ENCODE results near the gene WBP11. TPM values are rescaled to one million over a fixed set of nuclear protein-coding genes. Genes with fewer than 3 reads are reported as not detected.

The WBP11 gene
- total RNA-seq, 1 experiment from 2014 or later = 150 TPM

DNA sequence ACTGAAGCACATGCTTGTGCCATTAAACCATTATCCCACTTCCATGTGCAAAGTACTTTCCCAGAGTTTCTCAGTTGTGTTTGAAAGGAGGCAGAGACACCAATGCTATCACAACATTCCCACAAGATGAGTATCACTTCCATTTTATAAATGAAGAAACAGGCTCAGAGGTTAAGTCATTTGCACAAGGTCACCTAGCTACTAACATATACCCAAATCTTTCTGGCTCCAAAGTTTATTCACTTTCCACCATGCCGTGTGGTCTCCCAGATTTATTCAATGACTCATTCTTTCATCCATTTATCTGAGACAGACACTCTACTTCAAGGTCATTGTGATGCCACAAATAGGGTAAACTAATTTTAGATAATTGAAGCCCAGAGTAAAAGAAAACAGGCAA, 30.7 kb upstream of the WBP11 start:
- Histone ChIP-seq H3K27ac (ENCODE audit: low read depth, low read length, poor library complexity, severe bottlenecking) (no peak overlapping the region), H3K4me1 (ENCODE audit: insufficient read depth, low read length, poor library complexity, severe bottlenecking) (no peaks in the 10 kb centered on the region), H3K27me3 (replicated peaks; ENCODE audit: insufficient read depth, low read depth, low read length, poor library complexity) (no peaks in the 10 kb centered on the region), H3K36me3 (ENCODE audit: insufficient read depth, low read length, poor library complexity, severe bottlenecking) (no peaks in the 10 kb centered on the region), H3K9me3 (ENCODE audit: low read depth, low read length, poor library complexity, severe bottlenecking) (no peaks in the 10 kb centered on the region), H3K4me3 (ENCODE audit: low read depth, low read length, poor library complexity, severe bottlenecking) (no peak overlapping the region)
- no peak for DNase-seq (ENCODE audit: low spot score)
- CTCF ChIA-PET = no interaction called here
- TF ChIP-seq, protein P1, sequence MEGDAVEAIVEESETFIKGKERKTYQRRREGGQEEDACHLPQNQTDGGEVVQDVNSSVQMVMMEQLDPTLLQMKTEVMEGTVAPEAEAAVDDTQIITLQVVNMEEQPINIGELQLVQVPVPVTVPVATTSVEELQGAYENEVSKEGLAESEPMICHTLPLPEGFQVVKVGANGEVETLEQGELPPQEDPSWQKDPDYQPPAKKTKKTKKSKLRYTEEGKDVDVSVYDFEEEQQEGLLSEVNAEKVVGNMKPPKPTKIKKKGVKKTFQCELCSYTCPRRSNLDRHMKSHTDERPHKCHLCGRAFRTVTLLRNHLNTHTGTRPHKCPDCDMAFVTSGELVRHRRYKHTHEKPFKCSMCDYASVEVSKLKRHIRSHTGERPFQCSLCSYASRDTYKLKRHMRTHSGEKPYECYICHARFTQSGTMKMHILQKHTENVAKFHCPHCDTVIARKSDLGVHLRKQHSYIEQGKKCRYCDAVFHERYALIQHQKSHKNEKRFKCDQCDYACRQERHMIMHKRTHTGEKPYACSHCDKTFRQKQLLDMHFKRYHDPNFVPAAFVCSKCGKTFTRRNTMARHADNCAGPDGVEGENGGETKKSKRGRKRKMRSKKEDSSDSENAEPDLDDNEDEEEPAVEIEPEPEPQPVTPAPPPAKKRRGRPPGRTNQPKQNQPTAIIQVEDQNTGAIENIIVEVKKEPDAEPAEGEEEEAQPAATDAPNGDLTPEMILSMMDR (conservative IDR thresholded peaks at IDR 0.05; ENCODE audit: low read depth, low read length) = no peak
- no peak for TF ChIP-seq EZH2 (IDR thresholded peaks at IDR 0.05; ENCODE audit: borderline replicate concordance, low read depth, low read length, poor library complexity, severe bottlenecking)
- POLR2A ChIA-PET (ENCODE audit: low non-redundant PET) = interaction anchor here (0.6 kb wide), 1 partner anchor 89 kb away, joined by 3 read pairs; no protein-coding TSS in a partner anchor
- no TSS peak for BruUV-seq (replicated peaks)
- intact Hi-C loops (cut with micrococcal nuclease; ENCODE audit: unreplicated experiment) = no loop called here

DNA sequence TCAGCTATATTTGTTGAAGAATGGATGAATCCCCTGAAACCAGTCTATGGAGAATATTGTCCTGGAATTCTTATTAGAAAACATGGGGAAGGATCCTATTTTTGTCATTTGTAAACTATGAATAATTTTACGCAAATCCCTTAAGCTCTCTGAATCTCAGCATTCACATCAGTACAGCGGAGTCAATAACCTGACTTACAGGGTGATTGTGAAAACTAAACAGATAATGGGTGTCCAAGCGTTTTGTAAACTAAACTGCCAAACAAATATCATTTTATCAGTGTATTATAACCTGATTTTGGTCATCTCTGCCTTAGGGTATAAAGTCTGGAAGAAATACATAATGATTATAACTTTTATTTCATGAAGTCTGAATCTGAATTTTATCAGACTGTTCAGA, 30.1 kb upstream of the WBP11 start:
- Histone ChIP-seq H3K4me1 (ENCODE audit: insufficient read depth, low read length, poor library complexity, severe bottlenecking) (no peaks in the 10 kb centered on the region), H3K36me3 (ENCODE audit: insufficient read depth, low read length, poor library complexity, severe bottlenecking) (no peaks in the 10 kb centered on the region), H3K9me3 (ENCODE audit: low read depth, low read length, poor library complexity, severe bottlenecking) (no peaks in the 10 kb centered on the region), H3K4me3 (ENCODE audit: low read depth, low read length, poor library complexity, severe bottlenecking) (no peak overlapping the region), H3K27ac (ENCODE audit: low read depth, low read length, poor library complexity, severe bottlenecking) (no peak overlapping the region), H3K27me3 (replicated peaks; ENCODE audit: insufficient read depth, low read depth, low read length, poor library complexity) (no peaks in the 10 kb centered on the region)
- TF ChIP-seq EZH2 (IDR thresholded peaks at IDR 0.05; ENCODE audit: borderline replicate concordance, low read depth, low read length, poor library complexity, severe bottlenecking) = no peak
- BruUV-seq (replicated peaks) = no TSS peak
- ChIA-PET CTCF (interaction anchor here (0.7 kb wide), 1 partner anchor 408 kb away, joined by 3 read pairs; no protein-coding TSS in a partner anchor), POLR2A (ENCODE audit: low non-redundant PET) (interaction anchor here (0.6 kb wide), 1 partner anchor 88 kb away, joined by 3 read pairs; no protein-coding TSS in a partner anchor)
- intact Hi-C loops (cut with micrococcal nuclease; ENCODE audit: unreplicated experiment) = no loop called here
- DNase-seq (ENCODE audit: low spot score) = no peak

- peak; percentile 19 for DNase-seq (ENCODE audit: low spot score)
- no peaks in the 10 kb centered on the region for H3K9me3 ChIP-seq (ENCODE audit: low read depth, low read length, poor library complexity, severe bottlenecking)
- no TSS peak for BruUV-seq (replicated peaks)
- H3K27me3 ChIP-seq (replicated peaks; ENCODE audit: insufficient read depth, low read depth, low read length, poor library complexity) = no peaks in the 10 kb centered on the region
- no peak for TF ChIP-seq EZH2 (IDR thresholded peaks at IDR 0.05; ENCODE audit: borderline replicate concordance, low read depth, low read length, poor library complexity, severe bottlenecking)
- TF ChIP-seq, protein P1 (conservative IDR thresholded peaks at IDR 0.05; ENCODE audit: low read depth, low read length) = no peak
- ChIA-PET CTCF (no interaction called here), POLR2A (ENCODE audit: low non-redundant PET) (no interaction called here)
- no peak overlapping the region for H3K27ac ChIP-seq (ENCODE audit: low read depth, low read length, poor library complexity, severe bottlenecking)
- no peaks in the 10 kb centered on the region for H3K4me1 ChIP-seq (ENCODE audit: insufficient read depth, low read length, poor library complexity, severe bottlenecking)
- intact Hi-C loops (cut with micrococcal nuclease; ENCODE audit: unreplicated experiment) = no loop called here
- no peaks in the 10 kb centered on the region for H3K36me3 ChIP-seq (ENCODE audit: insufficient read depth, low read length, poor library complexity, severe bottlenecking)
- no peak overlapping the region for H3K4me3 ChIP-seq (ENCODE audit: low read depth, low read length, poor library complexity, severe bottlenecking)
Measured at GRCh38 chr12:14828892-14829291, 25.6 kb upstream of the WBP11 start.

DNA sequence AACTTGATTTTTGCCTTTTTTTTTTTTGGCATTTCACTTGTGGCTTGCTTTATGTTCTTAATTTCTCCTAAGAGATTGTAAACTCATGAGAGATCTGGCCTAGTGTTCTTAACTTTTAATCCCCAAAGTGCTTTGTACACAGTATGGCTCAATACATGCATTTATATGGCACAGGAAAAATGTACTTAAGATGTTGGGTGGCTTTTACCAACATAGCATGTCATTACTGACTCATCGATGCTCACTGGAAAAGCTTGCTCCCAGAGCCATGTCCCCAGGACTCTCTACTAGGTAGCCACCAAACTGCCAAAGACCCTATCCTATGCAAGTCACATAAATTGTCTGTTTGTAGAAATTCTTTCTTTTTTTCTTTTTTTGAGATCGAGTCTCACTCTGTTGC, 23.8 kb upstream of the WBP11 start:
- CTCF ChIA-PET = no interaction called here
- Histone ChIP-seq H3K9me3 (ENCODE audit: low read depth, low read length, poor library complexity, severe bottlenecking) (no peaks in the 10 kb centered on the region), H3K4me1 (ENCODE audit: insufficient read depth, low read length, poor library complexity, severe bottlenecking) (no peaks in the 10 kb centered on the region), H3K27me3 (replicated peaks; ENCODE audit: insufficient read depth, low read depth, low read length, poor library complexity) (no peaks in the 10 kb centered on the region), H3K27ac (ENCODE audit: low read depth, low read length, poor library complexity, severe bottlenecking) (no peak overlapping the region), H3K4me3 (ENCODE audit: low read depth, low read length, poor library complexity, severe bottlenecking) (no peak overlapping the region), H3K36me3 (ENCODE audit: insufficient read depth, low read length, poor library complexity, severe bottlenecking) (no peaks in the 10 kb centered on the region)
- intact Hi-C loops (cut with micrococcal nuclease; ENCODE audit: unreplicated experiment) = no loop called here
- POLR2A ChIA-PET (ENCODE audit: low non-redundant PET) = no interaction called here
- no peak for DNase-seq (ENCODE audit: low spot score)
- no TSS peak for BruUV-seq (replicated peaks)
- TF ChIP-seq EZH2 (IDR thresholded peaks at IDR 0.05; ENCODE audit: borderline replicate concordance, low read depth, low read length, poor library complexity, severe bottlenecking) = no peak
- TF ChIP-seq, protein P1 (conservative IDR thresholded peaks at IDR 0.05; ENCODE audit: low read depth, low read length) = no peak
